Measurements from ENCODE around the gene AGBL4.

The AGBL4 gene

GRCh38 chr1:48767975-48768510, 1255.7 kb downstream of the AGBL4 start:
- no peak overlapping the region for H3K4me3 ChIP-seq (ENCODE audit: low read length)
- no peak for DNase-seq (ENCODE audit: low read depth)
- TF ChIP-seq CTCF (conservative IDR thresholded peaks at IDR 0.05; ENCODE audit: low read length): no peak

GRCh38 chr1:48765335-48765734, 1258.4 kb downstream of the AGBL4 start:
- no peak overlapping the region for H3K4me3 ChIP-seq (ENCODE audit: low read length)
- DNase-seq (ENCODE audit: low read depth): no peak
- TF ChIP-seq CTCF (conservative IDR thresholded peaks at IDR 0.05; ENCODE audit: low read length): no peak

GRCh38 chr1:48761986-48762385, 1261.8 kb downstream of the AGBL4 start:
- TF ChIP-seq CTCF (conservative IDR thresholded peaks at IDR 0.05; ENCODE audit: low read length): no peak
- DNase-seq (ENCODE audit: low read depth): peak; percentile 22
- H3K4me3 ChIP-seq (ENCODE audit: low read length): no peak overlapping the region

GRCh38 chr1:48761411-48761810, 1262.3 kb downstream of the AGBL4 start:
- TF ChIP-seq CTCF (conservative IDR thresholded peaks at IDR 0.05; ENCODE audit: low read length): no peak
- no peak overlapping the region for H3K4me3 ChIP-seq (ENCODE audit: low read length)
- DNase-seq (ENCODE audit: low read depth): peak; percentile 63

- DNase-seq (ENCODE audit: low read depth): peak; percentile 12
- no peak overlapping the region for H3K4me3 ChIP-seq (ENCODE audit: low read length)
Observed at GRCh38 chr1:48760857-48761256, 1262.9 kb downstream of the AGBL4 start.

GRCh38 chr1:48758976-48759375, 1264.8 kb downstream of the AGBL4 start:
- TF ChIP-seq CTCF (conservative IDR thresholded peaks at IDR 0.05; ENCODE audit: low read length): no peak
- H3K4me3 ChIP-seq (ENCODE audit: low read length): no peak overlapping the region
- DNase-seq (ENCODE audit: low read depth): no peak

More at GRCh38 chr1:48760857-48761256, 1262.9 kb downstream of the AGBL4 start:
- TF ChIP-seq CTCF (conservative IDR thresholded peaks at IDR 0.05; ENCODE audit: low read length): no peak

- no peak for TF ChIP-seq CTCF (conservative IDR thresholded peaks at IDR 0.05; ENCODE audit: low read length)
- no peak for DNase-seq (ENCODE audit: low read depth)
- no peak overlapping the region for H3K4me3 ChIP-seq (ENCODE audit: low read length)
Observed at GRCh38 chr1:48757363-48757762, 1266.4 kb downstream of the AGBL4 start.
